ENCODE results near the gene RABAC1.

RABAC1 gene

GRCh38 chr19:41978470-41978869, 19.3 kb upstream of the RABAC1 start (continued):
- TF ChIP-seq ZFP3 (CRISPR knock-in tag; IDR thresholded peaks at IDR 0.05) = no peak

GRCh38 chr19:41977916-41978315, 18.8 kb upstream of the RABAC1 start:
- TF ChIP-seq ARNTL (CRISPR knock-in tag; IDR thresholded peaks at IDR 0.05; ENCODE audit: borderline replicate concordance, low read depth) (no peak), BACH2 (CRISPR knock-in tag; IDR thresholded peaks at IDR 0.05; ENCODE audit: borderline replicate concordance) (no peak), PATZ1 (CRISPR knock-in tag; IDR thresholded peaks at IDR 0.05; ENCODE audit: borderline replicate concordance) (no peak), ESRRG (CRISPR knock-in tag; IDR thresholded peaks at IDR 0.05) (no peak), TOX (CRISPR knock-in tag; IDR thresholded peaks at IDR 0.05; ENCODE audit: borderline replicate concordance) (no peak), SNAI2 (CRISPR knock-in tag; IDR thresholded peaks at IDR 0.05) (no peak), ZNF70 (CRISPR knock-in tag; IDR thresholded peaks at IDR 0.05) (no peak), ZFP30 (CRISPR knock-in tag; IDR thresholded peaks at IDR 0.05) (no peak), CSRNP3 (CRISPR knock-in tag; IDR thresholded peaks at IDR 0.05) (no peak), RARB (CRISPR knock-in tag; IDR thresholded peaks at IDR 0.05) (no peak), TSHZ2 (CRISPR knock-in tag; IDR thresholded peaks at IDR 0.05) (no peak)

GRCh38 chr19:41974652-41975051, 15.5 kb upstream of the RABAC1 start:
- ATAC-seq = no peak
- TF ChIP-seq TSHZ2 (CRISPR knock-in tag; IDR thresholded peaks at IDR 0.05) (no peak), ZC3H10 (CRISPR knock-in tag; IDR thresholded peaks at IDR 0.05) (no peak), ZNF565 (CRISPR knock-in tag; conservative IDR thresholded peaks at IDR 0.05; ENCODE audit: low read depth) (no peak), ZNF70 (CRISPR knock-in tag; IDR thresholded peaks at IDR 0.05) (no peak), PPARA (CRISPR knock-in tag; IDR thresholded peaks at IDR 0.05; ENCODE audit: borderline replicate concordance) (no peak), ARNTL (CRISPR knock-in tag; IDR thresholded peaks at IDR 0.05; ENCODE audit: borderline replicate concordance, low read depth) (no peak), PATZ1 (CRISPR knock-in tag; IDR thresholded peaks at IDR 0.05; ENCODE audit: borderline replicate concordance) (no peak), SNAI2 (CRISPR knock-in tag; IDR thresholded peaks at IDR 0.05) (no peak)

More at GRCh38 chr19:41977916-41978315, 18.8 kb upstream of the RABAC1 start:
- no peak for ATAC-seq

GRCh38 chr19:41971363-41971762, 12.2 kb upstream of the RABAC1 start:
- ATAC-seq = no peak
- TF ChIP-seq ZFP3 (CRISPR knock-in tag; IDR thresholded peaks at IDR 0.05) = no peak
- no peak for TF ChIP-seq ZNF8 (CRISPR knock-in tag; IDR thresholded peaks at IDR 0.05)
- TF ChIP-seq RARB (CRISPR knock-in tag; IDR thresholded peaks at IDR 0.05) = no peak
- no peak for TF ChIP-seq OSR1 (CRISPR knock-in tag; IDR thresholded peaks at IDR 0.05)
- TF ChIP-seq SNAI2 (CRISPR knock-in tag; IDR thresholded peaks at IDR 0.05) = no peak
- no peak for TF ChIP-seq TCF4 (CRISPR knock-in tag; IDR thresholded peaks at IDR 0.05; ENCODE audit: borderline replicate concordance)
- no peak for TF ChIP-seq ISL1 (CRISPR knock-in tag; IDR thresholded peaks at IDR 0.05)
- TF ChIP-seq POU6F1 (CRISPR knock-in tag; IDR thresholded peaks at IDR 0.05; ENCODE audit: borderline replicate concordance, low read depth) = no peak
- no peak for TF ChIP-seq ZC3H10 (CRISPR knock-in tag; IDR thresholded peaks at IDR 0.05)
- TF ChIP-seq CSDC2 (CRISPR knock-in tag; IDR thresholded peaks at IDR 0.05) = no peak
- no peak for TF ChIP-seq PATZ1 (CRISPR knock-in tag; IDR thresholded peaks at IDR 0.05; ENCODE audit: borderline replicate concordance)
- no peak for TF ChIP-seq BACH2 (CRISPR knock-in tag; IDR thresholded peaks at IDR 0.05; ENCODE audit: borderline replicate concordance)
- no peak for TF ChIP-seq TOX (CRISPR knock-in tag; IDR thresholded peaks at IDR 0.05; ENCODE audit: borderline replicate concordance)
- no peak for TF ChIP-seq GLIS3 (CRISPR knock-in tag; IDR thresholded peaks at IDR 0.05)

Data from SK-N-SH treated with all-trans-retinoic acid at 6 μM for 48 hours (cell line).